Measurements from ENCODE around the gene SNPH.

The SNPH gene

DNA sequence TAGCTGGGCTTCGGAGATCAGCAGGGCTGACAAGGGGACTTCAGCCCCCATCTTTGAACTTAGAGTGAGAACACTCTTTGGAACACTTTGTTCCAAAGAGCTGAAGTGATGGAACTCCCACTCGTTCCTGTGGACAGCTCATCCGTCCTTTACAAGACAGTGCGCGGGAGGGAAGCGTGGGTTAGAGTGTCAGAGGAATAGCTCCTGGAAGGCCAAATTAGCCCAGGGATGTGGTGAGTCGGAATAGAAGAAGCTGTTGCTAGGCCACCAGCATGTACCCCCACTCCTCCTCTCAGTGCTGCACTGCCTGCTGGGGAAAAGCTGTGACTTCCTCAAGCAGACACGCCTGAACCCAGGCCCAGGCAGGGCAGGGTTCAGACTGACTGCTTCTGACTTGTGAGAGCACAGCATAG lies 61.2 kb downstream of the SNPH start:
- Histone ChIP-seq H3K36me3 (ENCODE audit: insufficient read depth, low read length) (no peaks in the 10 kb centered on the region), H3K4me1 (ENCODE audit: insufficient read depth, low read length, poor library complexity, severe bottlenecking) (peaks cover 58% of the 10 kb centered on the region), H3K4me2 (ENCODE audit: low read depth, low read length, poor library complexity, severe bottlenecking) (peak overlapping the region; percentile 98), H3F3A (ENCODE audit: low read depth) (no peaks in the 10 kb centered on the region), H3K9ac (ENCODE audit: low read depth, low read length, poor library complexity, severe bottlenecking) (peak overlapping the region; percentile 99), H3K9me3 (ENCODE audit: insufficient read depth, low read depth, low read length) (no peaks in the 10 kb centered on the region), H3K9me2 (replicated peaks; ENCODE audit: low read depth, low read length) (no peaks in the 10 kb centered on the region), H3K79me2 (ENCODE audit: insufficient read depth, low read length) (peaks cover 31% of the 10 kb centered on the region), H2AFZ (ENCODE audit: low read length) (no peak overlapping the region), H4K20me1 (ENCODE audit: insufficient read depth, low read length, poor library complexity, severe bottlenecking) (no peaks in the 10 kb centered on the region), H3K4me3 (ENCODE audit: low read length, poor library complexity, severe bottlenecking) (peak overlapping the region; percentile 97), H3K27me3 (ENCODE audit: insufficient read depth, low read length, poor library complexity, severe bottlenecking) (no peaks in the 10 kb centered on the region)
- TF ChIP-seq EZH2phosphoT487 (IDR thresholded peaks at IDR 0.05; ENCODE audit: borderline replicate concordance): no peak
- TF ChIP-seq, protein P1, sequence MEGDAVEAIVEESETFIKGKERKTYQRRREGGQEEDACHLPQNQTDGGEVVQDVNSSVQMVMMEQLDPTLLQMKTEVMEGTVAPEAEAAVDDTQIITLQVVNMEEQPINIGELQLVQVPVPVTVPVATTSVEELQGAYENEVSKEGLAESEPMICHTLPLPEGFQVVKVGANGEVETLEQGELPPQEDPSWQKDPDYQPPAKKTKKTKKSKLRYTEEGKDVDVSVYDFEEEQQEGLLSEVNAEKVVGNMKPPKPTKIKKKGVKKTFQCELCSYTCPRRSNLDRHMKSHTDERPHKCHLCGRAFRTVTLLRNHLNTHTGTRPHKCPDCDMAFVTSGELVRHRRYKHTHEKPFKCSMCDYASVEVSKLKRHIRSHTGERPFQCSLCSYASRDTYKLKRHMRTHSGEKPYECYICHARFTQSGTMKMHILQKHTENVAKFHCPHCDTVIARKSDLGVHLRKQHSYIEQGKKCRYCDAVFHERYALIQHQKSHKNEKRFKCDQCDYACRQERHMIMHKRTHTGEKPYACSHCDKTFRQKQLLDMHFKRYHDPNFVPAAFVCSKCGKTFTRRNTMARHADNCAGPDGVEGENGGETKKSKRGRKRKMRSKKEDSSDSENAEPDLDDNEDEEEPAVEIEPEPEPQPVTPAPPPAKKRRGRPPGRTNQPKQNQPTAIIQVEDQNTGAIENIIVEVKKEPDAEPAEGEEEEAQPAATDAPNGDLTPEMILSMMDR (conservative IDR thresholded peaks at IDR 0.05; ENCODE audit: low read length): no peak

DNA sequence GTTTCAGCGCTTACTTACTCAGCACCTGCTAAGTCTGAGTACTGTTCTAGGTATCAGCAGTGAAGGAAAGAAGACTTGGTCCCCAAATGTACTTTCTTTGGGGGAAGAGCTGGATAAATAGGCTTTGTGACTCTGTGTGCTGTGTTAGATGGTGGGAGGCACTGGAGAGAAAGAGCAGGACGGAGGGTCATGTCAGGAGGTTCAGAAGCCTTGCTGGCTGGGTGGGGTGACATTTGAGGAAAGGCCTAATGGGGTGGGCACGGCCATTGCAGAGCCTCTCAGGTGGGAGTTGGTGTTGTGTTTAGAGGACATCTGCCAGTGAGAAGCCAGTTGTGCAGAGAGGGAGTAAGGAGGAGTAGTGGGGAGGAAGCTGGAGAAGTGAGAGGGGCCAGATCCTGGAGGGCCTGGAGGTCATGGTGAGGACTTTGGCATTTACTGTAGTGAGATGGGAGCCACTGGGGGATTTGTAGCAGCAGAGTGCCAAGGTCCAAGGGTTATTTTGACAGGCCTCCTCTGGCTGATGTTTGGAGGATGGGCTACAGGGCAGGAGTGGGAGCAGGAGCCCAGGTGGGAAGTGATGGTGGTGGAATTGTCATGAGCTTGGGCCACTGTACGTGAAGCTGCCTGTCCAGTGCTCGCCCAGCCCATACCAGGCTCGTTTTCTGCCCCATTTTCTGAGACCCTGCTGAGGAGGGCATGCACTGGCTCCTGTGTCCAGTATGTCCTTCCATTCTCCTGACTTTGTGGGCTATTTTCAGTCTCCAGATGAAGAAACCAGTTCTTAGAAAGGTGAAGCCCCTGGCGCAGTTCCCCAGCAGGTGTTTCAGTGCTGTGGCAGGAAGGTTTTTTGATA lies 62.0 kb downstream of the SNPH start:
- Histone ChIP-seq H3K4me2 (ENCODE audit: low read depth, low read length, poor library complexity, severe bottlenecking) (peak overlapping the region; percentile 98), H3K36me3 (ENCODE audit: insufficient read depth, low read length) (no peaks in the 10 kb centered on the region), H3K9me2 (replicated peaks; ENCODE audit: low read depth, low read length) (no peaks in the 10 kb centered on the region), H3K79me2 (ENCODE audit: insufficient read depth, low read length) (peaks cover 31% of the 10 kb centered on the region), H4K20me1 (ENCODE audit: insufficient read depth, low read length, poor library complexity, severe bottlenecking) (no peaks in the 10 kb centered on the region), H2AFZ (ENCODE audit: low read length) (no peak overlapping the region), H3K4me1 (ENCODE audit: insufficient read depth, low read length, poor library complexity, severe bottlenecking) (peaks cover 54% of the 10 kb centered on the region), H3K4me3 (ENCODE audit: low read length, poor library complexity, severe bottlenecking) (peak overlapping the region; percentile 97), H3K27me3 (ENCODE audit: insufficient read depth, low read length, poor library complexity, severe bottlenecking) (no peaks in the 10 kb centered on the region), H3F3A (ENCODE audit: low read depth) (no peaks in the 10 kb centered on the region), H3K9me3 (ENCODE audit: insufficient read depth, low read depth, low read length) (no peaks in the 10 kb centered on the region), H3K9ac (ENCODE audit: low read depth, low read length, poor library complexity, severe bottlenecking) (peak overlapping the region; percentile 99)
- TF ChIP-seq, protein P1 (conservative IDR thresholded peaks at IDR 0.05; ENCODE audit: low read length): no peak
- no peak for TF ChIP-seq EZH2phosphoT487 (IDR thresholded peaks at IDR 0.05; ENCODE audit: borderline replicate concordance)

GRCh38 chr20:1328680-1329330 lies 62.7 kb downstream of the SNPH start, which contains the start of gene SDCBP2:
Gene SDCBP2, minus strand, starts transcription at chr20:1329139. Its CDS starts 8,723 bp downstream, at chr20:1320416.
- H3K79me2 ChIP-seq (ENCODE audit: insufficient read depth, low read length): peaks cover 31% of the 10 kb centered on the region
- no peaks in the 10 kb centered on the region for H3K27me3 ChIP-seq (ENCODE audit: insufficient read depth, low read length, poor library complexity, severe bottlenecking)
- no peak within 1 kb of the TSS for H2AFZ ChIP-seq (ENCODE audit: low read length)
- H3K9ac ChIP-seq (ENCODE audit: low read depth, low read length, poor library complexity, severe bottlenecking): peak within 1 kb of the TSS; percentile 99
- H3K36me3 ChIP-seq (ENCODE audit: insufficient read depth, low read length): no peaks in the 10 kb centered on the region
- peak within 1 kb of the TSS; percentile 98 for H3K4me2 ChIP-seq (ENCODE audit: low read depth, low read length, poor library complexity, severe bottlenecking)
- no peaks in the 10 kb centered on the region for H3K9me2 ChIP-seq (replicated peaks; ENCODE audit: low read depth, low read length)
- TF ChIP-seq, protein P1 (conservative IDR thresholded peaks at IDR 0.05; ENCODE audit: low read length): no peak
- TF ChIP-seq EZH2phosphoT487 (IDR thresholded peaks at IDR 0.05; ENCODE audit: borderline replicate concordance): no peak
- H3K4me1 ChIP-seq (ENCODE audit: insufficient read depth, low read length, poor library complexity, severe bottlenecking): peaks cover 53% of the 10 kb centered on the region
- H3K4me3 ChIP-seq (ENCODE audit: low read length, poor library complexity, severe bottlenecking): no peak within 1 kb of the TSS
- H3F3A ChIP-seq (ENCODE audit: low read depth): no peaks in the 10 kb centered on the region
- H3K9me3 ChIP-seq (ENCODE audit: insufficient read depth, low read depth, low read length): no peaks in the 10 kb centered on the region
- no peaks in the 10 kb centered on the region for H4K20me1 ChIP-seq (ENCODE audit: insufficient read depth, low read length, poor library complexity, severe bottlenecking)
